Type B pancreatic cell (in vitro differentiated cells): ENCODE results near the gene APBB2. TPM values are rescaled to one million over a fixed set of nuclear protein-coding genes. Genes with fewer than 3 reads are reported as not detected.

ENCODE experiments used
- DNase-seq: peaks from one replicate; pipeline ENCODE4 v3.0.0; 2021; ENCODE audit warnings: mixed read lengths; ENCODE audit not compliant: unreplicated experiment; ENCODE audit errors: extremely low spot score
- H3K27ac Mint-ChIP-seq: 2 replicates; pipeline ENCODE4 v1.8.0; 2021; ENCODE audit warnings: mild to moderate bottlenecking, mixed read lengths
- H3K27me3 Mint-ChIP-seq: 2 replicates; pipeline ENCODE4 v1.8.0; 2021; ENCODE audit warnings: mixed read lengths
- H3K36me3 Mint-ChIP-seq: 2 replicates; pipeline ENCODE4 v1.8.0; 2021; ENCODE audit warnings: mixed read lengths
- H3K4me1 Mint-ChIP-seq: one replicate; pipeline ENCODE4 v1.8.0; 2021; ENCODE audit warnings: mixed read lengths; ENCODE audit not compliant: unreplicated experiment
- H3K4me3 Mint-ChIP-seq: 2 replicates; pipeline ENCODE4 v1.8.0; 2021; ENCODE audit warnings: mild to moderate bottlenecking, mixed read lengths
- H3K9me3 Mint-ChIP-seq: 2 replicates; pipeline ENCODE4 v1.8.0; 2021; ENCODE audit warnings: mixed read lengths
- total RNA-seq: library from RNA; stranded (reverse); gene quantifications from 2 replicates; pipeline ENCODE4 v1.2.1, GENCODE V29; 2021; ENCODE audit warnings: low replicate concordance
- TF ChIP-seq, protein P1 (sequence below): fragments of 200-600 bp; sonication (generic); conservative IDR thresholded peaks from 2 replicates; pipeline ENCODE4 v1.5.0; 2021; ENCODE audit warnings: antibody characterized with exemption, mild to moderate bottlenecking

APBB2 gene
- total RNA-seq, 1 donor from 2014 or later: 33.3 TPM

GRCh38 chr4:41257257-41257901 lies 43.0 kb upstream of the APBB2 start:
- Mint-ChIP-seq H3K9me3 (no peaks in the 10 kb centered on the region), H3K4me1 (peaks cover 21% of the 10 kb centered on the region), H3K27me3 (peaks cover 29% of the 10 kb centered on the region), H3K27ac (no peak overlapping the region), H3K4me3 (peak overlapping the region; percentile 92), H3K36me3 (peaks cover 13% of the 10 kb centered on the region)
- DNase-seq: peak; percentile 74
- TF ChIP-seq, protein P1, sequence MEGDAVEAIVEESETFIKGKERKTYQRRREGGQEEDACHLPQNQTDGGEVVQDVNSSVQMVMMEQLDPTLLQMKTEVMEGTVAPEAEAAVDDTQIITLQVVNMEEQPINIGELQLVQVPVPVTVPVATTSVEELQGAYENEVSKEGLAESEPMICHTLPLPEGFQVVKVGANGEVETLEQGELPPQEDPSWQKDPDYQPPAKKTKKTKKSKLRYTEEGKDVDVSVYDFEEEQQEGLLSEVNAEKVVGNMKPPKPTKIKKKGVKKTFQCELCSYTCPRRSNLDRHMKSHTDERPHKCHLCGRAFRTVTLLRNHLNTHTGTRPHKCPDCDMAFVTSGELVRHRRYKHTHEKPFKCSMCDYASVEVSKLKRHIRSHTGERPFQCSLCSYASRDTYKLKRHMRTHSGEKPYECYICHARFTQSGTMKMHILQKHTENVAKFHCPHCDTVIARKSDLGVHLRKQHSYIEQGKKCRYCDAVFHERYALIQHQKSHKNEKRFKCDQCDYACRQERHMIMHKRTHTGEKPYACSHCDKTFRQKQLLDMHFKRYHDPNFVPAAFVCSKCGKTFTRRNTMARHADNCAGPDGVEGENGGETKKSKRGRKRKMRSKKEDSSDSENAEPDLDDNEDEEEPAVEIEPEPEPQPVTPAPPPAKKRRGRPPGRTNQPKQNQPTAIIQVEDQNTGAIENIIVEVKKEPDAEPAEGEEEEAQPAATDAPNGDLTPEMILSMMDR: no peak

- peak; percentile 92 for DNase-seq
- TF ChIP-seq, protein P1: no peak
- Mint-ChIP-seq H3K36me3 (peaks cover 13% of the 10 kb centered on the region), H3K27me3 (peaks cover 29% of the 10 kb centered on the region), H3K9me3 (no peaks in the 10 kb centered on the region), H3K27ac (peak within 1 kb of the TSS; percentile 61), H3K4me1 (peaks cover 21% of the 10 kb centered on the region), H3K4me3 (peak within 1 kb of the TSS; percentile 92)
These were observed 42.5 kb upstream of the APBB2 start, which contains the start of gene UCHL1 for GRCh38 chr4:41256740-41257256. TSS of gene UCHL1 (plus strand) at chr4:41256928. CDS start at chr4:41256977, 49 bp downstream.

DNA sequence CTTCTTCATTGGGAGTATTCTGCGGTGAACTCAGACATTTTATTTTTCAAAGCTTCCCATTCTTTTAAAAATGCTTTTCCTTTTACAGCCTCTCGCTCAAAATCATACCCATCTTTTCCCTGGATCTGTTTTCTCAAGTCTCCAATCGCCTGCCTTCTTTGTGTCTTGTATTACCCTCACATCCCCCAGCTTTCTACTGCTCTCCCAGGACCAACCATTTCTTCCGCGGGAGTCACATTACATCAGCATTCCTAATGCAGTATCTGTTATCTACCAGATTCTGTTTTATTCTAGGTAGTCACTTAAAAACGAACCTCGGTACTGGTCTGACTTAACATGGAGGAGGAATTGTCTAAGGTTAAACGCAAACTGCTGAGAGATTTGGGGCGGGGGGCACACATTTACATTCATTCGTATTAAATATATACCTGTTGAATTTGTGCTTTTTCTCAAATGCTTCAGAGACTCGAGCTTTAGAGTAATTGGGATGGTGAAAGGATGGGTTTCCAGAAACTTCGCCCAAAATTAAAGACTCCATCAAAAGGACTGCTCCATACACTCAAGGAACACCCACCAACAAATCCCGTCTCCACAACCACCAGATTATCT lies 41.9 kb upstream of the APBB2 start:
- peaks cover 29% of the 10 kb centered on the region for H3K27me3 Mint-ChIP-seq
- peaks cover 7% of the 10 kb centered on the region for H3K36me3 Mint-ChIP-seq
- H3K9me3 Mint-ChIP-seq: no peaks in the 10 kb centered on the region
- DNase-seq: no peak
- peak overlapping the region; percentile 12 for H3K27ac Mint-ChIP-seq
- peak overlapping the region; percentile 76 for H3K4me3 Mint-ChIP-seq
- TF ChIP-seq, protein P1: peak; percentile 38
- peaks cover 21% of the 10 kb centered on the region for H3K4me1 Mint-ChIP-seq

DNA sequence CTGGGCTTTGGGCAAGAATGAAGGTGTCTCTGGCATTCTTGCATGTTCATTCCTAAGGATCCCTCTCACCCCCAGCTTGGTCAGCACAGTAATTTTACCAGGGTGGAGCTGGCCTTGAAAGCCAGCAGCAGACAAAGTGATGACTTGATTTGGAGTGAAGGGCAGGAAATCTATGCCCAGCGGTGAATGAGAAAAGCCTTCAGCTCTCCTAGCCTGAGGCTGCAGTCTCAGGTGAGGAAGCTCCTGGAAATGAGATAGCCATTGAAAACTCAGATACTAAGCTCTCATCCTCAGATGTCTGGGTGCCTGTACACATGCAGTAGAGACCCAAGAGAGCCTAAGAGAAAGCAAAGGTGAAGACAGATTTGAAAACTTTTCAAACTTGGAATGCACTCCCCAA lies 31.6 kb upstream of the APBB2 start:
- Mint-ChIP-seq H3K4me3 (no peak overlapping the region), H3K9me3 (peaks cover 6% of the 10 kb centered on the region), H3K27me3 (peaks cover 12% of the 10 kb centered on the region), H3K27ac (no peak overlapping the region), H3K4me1 (no peaks in the 10 kb centered on the region), H3K36me3 (no peaks in the 10 kb centered on the region)
- no peak for DNase-seq
- TF ChIP-seq, protein P1: no peak

GRCh38 chr4:41241919-41242318 lies 27.6 kb upstream of the APBB2 start:
- peak overlapping the region; percentile 71 for H3K27ac Mint-ChIP-seq
- H3K4me3 Mint-ChIP-seq: no peak overlapping the region
- H3K27me3 Mint-ChIP-seq: no peaks in the 10 kb centered on the region
- no peaks in the 10 kb centered on the region for H3K36me3 Mint-ChIP-seq
- no peak for DNase-seq
- TF ChIP-seq, protein P1: no peak
- H3K9me3 Mint-ChIP-seq: no peaks in the 10 kb centered on the region
- no peaks in the 10 kb centered on the region for H3K4me1 Mint-ChIP-seq
